Measurements from ENCODE around the gene KRT10. TPM values are rescaled to one million over a fixed set of nuclear protein-coding genes. Genes with fewer than 3 reads are reported as not detected.

Gene KRT10
- total RNA-seq, 1 donor from 2014 or later = 0.85 TPM

GRCh38 chr17:40850293-40850972, 28.0 kb upstream of the KRT10 start:
- Histone ChIP-seq H3K27ac (no peak overlapping the region), H3K4me3 (no peak overlapping the region), H3K36me3 (no peaks in the 10 kb centered on the region), H3K4me1 (no peaks in the 10 kb centered on the region), H3K27me3 (no peaks in the 10 kb centered on the region), H3K9me3 (no peaks in the 10 kb centered on the region)
- intact Hi-C loops (cut with DNase I) = loop anchor here (5.0 kb wide), 1 partner anchor 43 kb away; no protein-coding TSS in a partner anchor
- TF ChIP-seq CTCF (IDR thresholded peaks at IDR 0.05) = no peak
- DNase-seq (ENCODE audit: low spot score in 2 of 2) = no peak

- TF ChIP-seq CTCF (IDR thresholded peaks at IDR 0.05) = no peak
- no peak for DNase-seq (ENCODE audit: low spot score in 2 of 2)
- no peak overlapping the region for H3K27ac ChIP-seq
- no peaks in the 10 kb centered on the region for H3K36me3 ChIP-seq
- no peaks in the 10 kb centered on the region for H3K27me3 ChIP-seq
- intact Hi-C loops (cut with DNase I) = loop anchor here (5.0 kb wide), 1 partner anchor 42 kb away; no protein-coding TSS in a partner anchor
- no peak overlapping the region for H3K4me3 ChIP-seq
- no peaks in the 10 kb centered on the region for H3K9me3 ChIP-seq
- H3K4me1 ChIP-seq = no peaks in the 10 kb centered on the region
These were observed 27.3 kb upstream of the KRT10 start for GRCh38 chr17:40849723-40850122.

- intact Hi-C loops (cut with DNase I) = no loop called here
- DNase-seq (ENCODE audit: low spot score in 2 of 2) = no peak
- Histone ChIP-seq H3K36me3 (no peaks in the 10 kb centered on the region), H3K27ac (no peak overlapping the region), H3K4me3 (no peak overlapping the region), H3K27me3 (no peaks in the 10 kb centered on the region), H3K9me3 (no peaks in the 10 kb centered on the region), H3K4me1 (no peaks in the 10 kb centered on the region)
- no peak for TF ChIP-seq CTCF (IDR thresholded peaks at IDR 0.05)
These were observed 26.3 kb upstream of the KRT10 start for GRCh38 chr17:40848583-40849235.

GRCh38 chr17:40846515-40847144, 24.2 kb upstream of the KRT10 start:
- Histone ChIP-seq H3K27ac (no peak overlapping the region), H3K9me3 (no peaks in the 10 kb centered on the region), H3K4me1 (no peaks in the 10 kb centered on the region), H3K4me3 (no peak overlapping the region), H3K36me3 (no peaks in the 10 kb centered on the region), H3K27me3 (no peaks in the 10 kb centered on the region)
- intact Hi-C loops (cut with DNase I) = no loop called here
- TF ChIP-seq CTCF (IDR thresholded peaks at IDR 0.05) = no peak
- DNase-seq (ENCODE audit: low spot score in 2 of 2) = no peak

- Histone ChIP-seq H3K36me3 (no peaks in the 10 kb centered on the region), H3K27ac (no peak overlapping the region), H3K9me3 (no peaks in the 10 kb centered on the region), H3K27me3 (no peaks in the 10 kb centered on the region), H3K4me1 (no peaks in the 10 kb centered on the region), H3K4me3 (no peak overlapping the region)
- intact Hi-C loops (cut with DNase I) = no loop called here
- DNase-seq (ENCODE audit: low spot score in 2 of 2) = no peak
- TF ChIP-seq CTCF (IDR thresholded peaks at IDR 0.05) = no peak
These were observed 22.3 kb upstream of the KRT10 start for GRCh38 chr17:40844671-40845107.

All from ascending aorta (tissue), 2 donors.